ENCODE measurements around the gene ZNRF2. TPM values are rescaled to one million over a fixed set of nuclear protein-coding genes. Genes with fewer than 3 reads are reported as not detected.
"Not testable (repeated sequence)": the region's sequence is repeated elsewhere in the genome, so short reads cannot be mapped to it uniquely, and the experiment has no call there.

ZNRF2 gene
- total RNA-seq, 2 experiments from 2014 or later = 9.6 to 10.5 TPM

GRCh38 chr7:30379131-30379530 is 94.7 kb downstream of the ZNRF2 start:
- Mint-ChIP-seq H3K4me1 (ENCODE audit: low read depth) (no peaks in the 10 kb centered on the region), H3K27me3 (no peaks in the 10 kb centered on the region), H3K36me3 (no peaks in the 10 kb centered on the region), H3K27ac (no peak overlapping the region), H3K4me3 (no peak overlapping the region), H3K9me3 (peaks cover 12% of the 10 kb centered on the region)
- ChIA-PET CTCF (no interaction called here), POLR2A (no interaction called here)
- DNase-seq = no peak
- intact Hi-C loops (cut with micrococcal nuclease) = no loop called here

DNA sequence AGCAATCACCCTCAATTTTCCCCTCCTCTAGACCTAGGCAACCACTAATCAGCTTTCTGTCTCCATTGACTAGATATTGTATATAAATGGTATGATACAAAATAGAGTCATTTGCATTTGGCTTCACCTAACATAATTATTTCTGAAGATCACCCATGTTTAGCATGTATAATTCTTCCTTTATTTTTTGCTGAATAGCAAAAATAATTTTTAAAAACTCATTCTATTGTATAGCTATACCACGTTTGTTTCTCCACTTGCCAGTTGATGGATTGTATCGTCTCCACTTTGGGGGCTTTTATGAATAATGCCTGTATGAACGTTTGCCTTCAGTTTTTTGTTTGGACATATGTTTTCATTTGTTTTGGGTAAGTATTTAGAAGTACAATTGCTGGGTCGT is 95.3 kb downstream of the ZNRF2 start:
- POLR2A ChIA-PET = no interaction called here
- Mint-ChIP-seq H3K4me3 (no peak overlapping the region), H3K27me3 (no peaks in the 10 kb centered on the region), H3K9me3 (peaks cover 12% of the 10 kb centered on the region), H3K4me1 (ENCODE audit: low read depth) (no peaks in the 10 kb centered on the region), H3K36me3 (no peaks in the 10 kb centered on the region), H3K27ac (no peak overlapping the region)
- no peak for DNase-seq
- intact Hi-C loops (cut with micrococcal nuclease) = no loop called here
- CTCF ChIA-PET = no interaction called here

DNA sequence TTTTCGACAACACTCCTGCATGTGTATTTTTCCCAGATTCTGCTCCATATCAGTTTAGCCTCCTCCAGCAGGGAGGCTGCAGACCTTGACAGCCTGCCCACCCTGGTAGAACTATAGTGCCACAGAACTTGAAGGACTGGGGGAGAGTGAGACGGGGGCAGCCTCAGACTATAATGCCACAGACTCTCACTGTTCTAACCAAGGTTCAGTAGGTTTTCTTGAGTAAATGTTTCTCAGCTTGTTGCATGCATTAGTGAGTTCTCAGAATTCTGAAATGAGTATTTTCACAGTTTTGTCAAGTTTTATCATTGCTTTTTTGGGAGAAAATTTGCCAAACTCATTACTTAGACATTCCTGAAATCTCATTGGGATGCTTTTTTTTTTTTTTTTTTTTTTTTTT is 95.9 kb downstream of the ZNRF2 start:
- CTCF ChIA-PET = no interaction called here
- POLR2A ChIA-PET = no interaction called here
- intact Hi-C loops (cut with micrococcal nuclease) = no loop called here
- H3K36me3 Mint-ChIP-seq = no peaks in the 10 kb centered on the region
- no peaks in the 10 kb centered on the region for H3K27me3 Mint-ChIP-seq
- H3K4me3 Mint-ChIP-seq = no peak overlapping the region
- H3K9me3 Mint-ChIP-seq = peaks cover 12% of the 10 kb centered on the region
- H3K27ac Mint-ChIP-seq = no peak overlapping the region
- no peak for DNase-seq
- H3K4me1 Mint-ChIP-seq (ENCODE audit: low read depth) = no peaks in the 10 kb centered on the region

GRCh38 chr7:30380824-30381223 is 96.4 kb downstream of the ZNRF2 start:
- H3K4me3 Mint-ChIP-seq; POLR2A ChIA-PET; CTCF ChIA-PET; intact Hi-C loops (cut with micrococcal nuclease); H3K27ac Mint-ChIP-seq; H3K36me3 Mint-ChIP-seq; DNase-seq; H3K4me1 Mint-ChIP-seq (ENCODE audit: low read depth); H3K27me3 Mint-ChIP-seq: not testable (repeated sequence)
- H3K9me3 Mint-ChIP-seq = peaks cover 12% of the 10 kb centered on the region

GRCh38 chr7:30382607-30383006 is 98.2 kb downstream of the ZNRF2 start:
- no peak overlapping the region for H3K27ac Mint-ChIP-seq
- DNase-seq = no peak
- CTCF ChIA-PET = no interaction called here
- H3K4me1 Mint-ChIP-seq (ENCODE audit: low read depth) = no peaks in the 10 kb centered on the region
- intact Hi-C loops (cut with micrococcal nuclease) = no loop called here
- H3K27me3 Mint-ChIP-seq = no peaks in the 10 kb centered on the region
- POLR2A ChIA-PET = no interaction called here
- H3K4me3 Mint-ChIP-seq = no peak overlapping the region
- peaks cover 12% of the 10 kb centered on the region for H3K9me3 Mint-ChIP-seq
- no peaks in the 10 kb centered on the region for H3K36me3 Mint-ChIP-seq

GRCh38 chr7:30389791-30390190 is 105.4 kb downstream of the ZNRF2 start:
- no peaks in the 10 kb centered on the region for H3K27me3 Mint-ChIP-seq
- DNase-seq = no peak
- intact Hi-C loops (cut with micrococcal nuclease) = no loop called here
- no peak overlapping the region for H3K4me3 Mint-ChIP-seq
- H3K9me3 Mint-ChIP-seq = no peaks in the 10 kb centered on the region
- H3K27ac Mint-ChIP-seq = no peak overlapping the region
- ChIA-PET CTCF (no interaction called here), POLR2A (no interaction called here)
- no peaks in the 10 kb centered on the region for H3K36me3 Mint-ChIP-seq
- H3K4me1 Mint-ChIP-seq (ENCODE audit: low read depth) = no peaks in the 10 kb centered on the region

DNA sequence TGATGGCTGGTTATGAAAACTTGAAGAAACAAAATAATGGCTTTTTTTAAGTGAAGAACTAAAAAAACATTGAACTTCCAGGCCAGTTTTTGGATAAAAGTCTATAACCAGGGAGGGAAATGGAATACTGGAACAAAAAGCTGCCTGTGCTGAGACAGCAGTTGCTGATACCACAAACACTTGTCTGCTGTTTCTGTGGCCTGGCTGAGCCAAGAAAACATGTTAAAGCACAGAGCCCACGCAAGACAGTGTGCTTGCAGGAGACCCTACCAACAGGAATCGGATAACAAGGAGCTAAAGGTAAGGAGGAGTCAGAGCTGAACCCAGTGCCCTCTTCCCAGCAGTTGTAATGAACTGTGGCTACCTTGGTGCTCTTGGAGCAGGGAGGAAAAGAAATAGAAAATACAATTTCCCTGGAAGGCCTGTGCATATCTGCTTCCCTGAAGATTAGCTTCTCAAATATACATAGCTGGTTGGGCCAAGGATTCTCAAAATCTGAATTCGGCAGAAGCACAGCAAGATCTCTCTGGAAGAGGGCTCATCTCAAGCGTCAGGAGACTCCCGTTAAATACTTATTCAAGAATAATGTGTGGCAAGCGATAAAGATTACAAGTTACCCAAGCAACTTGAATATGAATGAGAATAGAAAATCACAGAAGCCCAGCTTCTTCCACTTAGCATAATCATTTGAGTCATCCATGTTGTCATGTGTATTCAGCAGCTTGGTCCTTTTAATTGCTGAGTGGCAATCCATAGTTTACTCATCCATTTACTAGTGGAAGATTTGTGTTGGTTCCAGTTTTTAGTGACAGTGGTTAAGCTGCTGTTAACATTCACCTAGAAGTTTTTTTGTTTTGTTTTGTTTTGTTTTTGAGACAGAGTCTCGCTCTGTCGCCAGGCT is 106.6 kb downstream of the ZNRF2 start:
- Mint-ChIP-seq H3K4me1 (ENCODE audit: low read depth) (no peaks in the 10 kb centered on the region), H3K27ac (no peak overlapping the region), H3K36me3 (no peaks in the 10 kb centered on the region), H3K27me3 (no peaks in the 10 kb centered on the region), H3K9me3 (no peaks in the 10 kb centered on the region), H3K4me3 (no peak overlapping the region)
- intact Hi-C loops (cut with micrococcal nuclease) = no loop called here
- no peak for DNase-seq
- POLR2A ChIA-PET = interaction anchor here (1.0 kb wide), 1 partner anchor 32 kb away, joined by 3 read pairs; no protein-coding TSS in a partner anchor
- CTCF ChIA-PET = no interaction called here

DNA sequence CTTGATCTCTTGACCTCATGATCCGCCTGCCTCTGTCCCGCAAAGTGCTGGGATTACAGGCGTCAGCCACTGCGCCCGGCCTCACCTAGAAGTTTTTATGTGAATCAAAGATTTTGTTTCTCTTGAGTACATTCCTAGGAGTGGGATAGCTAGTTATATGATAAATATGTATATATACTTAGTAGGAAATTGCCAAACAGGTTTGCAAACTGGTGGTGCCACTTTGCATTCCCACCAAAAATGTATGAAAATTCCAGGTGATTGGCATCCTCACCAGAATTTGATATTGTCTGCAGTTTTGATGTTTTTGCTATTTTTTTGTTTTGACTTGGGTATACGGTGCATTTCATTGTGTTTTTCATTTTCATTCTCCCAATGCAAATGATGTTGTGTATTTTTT is 107.4 kb downstream of the ZNRF2 start:
- H3K27me3 Mint-ChIP-seq = no peaks in the 10 kb centered on the region
- no peaks in the 10 kb centered on the region for H3K9me3 Mint-ChIP-seq
- H3K4me3 Mint-ChIP-seq = no peak overlapping the region
- POLR2A ChIA-PET = interaction anchor here (1.0 kb wide), 1 partner anchor 31 kb away, joined by 3 read pairs; no protein-coding TSS in a partner anchor
- no peak overlapping the region for H3K27ac Mint-ChIP-seq
- H3K36me3 Mint-ChIP-seq = no peaks in the 10 kb centered on the region
- CTCF ChIA-PET = no interaction called here
- no peaks in the 10 kb centered on the region for H3K4me1 Mint-ChIP-seq (ENCODE audit: low read depth)
- intact Hi-C loops (cut with micrococcal nuclease) = no loop called here
- no peak for DNase-seq

DNA sequence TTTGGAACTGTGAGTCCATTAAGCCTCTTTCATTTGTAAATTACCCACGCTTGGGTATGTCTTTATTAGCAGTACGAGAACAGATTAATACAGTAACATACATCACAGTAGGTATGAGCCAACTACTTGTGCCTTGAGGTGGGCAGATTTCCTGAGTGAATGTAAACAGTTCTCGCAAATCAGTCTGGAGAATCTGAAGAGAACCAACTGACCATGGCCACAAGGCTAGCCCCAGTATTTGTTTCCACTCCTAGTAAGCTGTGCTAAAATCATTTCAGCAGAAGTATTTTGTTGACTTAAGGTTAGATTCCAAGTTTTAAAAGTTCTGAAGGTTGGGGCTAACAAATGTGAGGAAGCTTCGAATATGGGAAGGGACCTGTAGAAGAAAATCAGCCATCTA is 111.3 kb downstream of the ZNRF2 start:
- Mint-ChIP-seq H3K9me3 (no peaks in the 10 kb centered on the region), H3K27ac (no peak overlapping the region), H3K4me3 (no peak overlapping the region), H3K27me3 (no peaks in the 10 kb centered on the region), H3K4me1 (ENCODE audit: low read depth) (no peaks in the 10 kb centered on the region), H3K36me3 (no peaks in the 10 kb centered on the region)
- ChIA-PET POLR2A (no interaction called here), CTCF (no interaction called here)
- intact Hi-C loops (cut with micrococcal nuclease) = no loop called here
- DNase-seq = no peak

DNA sequence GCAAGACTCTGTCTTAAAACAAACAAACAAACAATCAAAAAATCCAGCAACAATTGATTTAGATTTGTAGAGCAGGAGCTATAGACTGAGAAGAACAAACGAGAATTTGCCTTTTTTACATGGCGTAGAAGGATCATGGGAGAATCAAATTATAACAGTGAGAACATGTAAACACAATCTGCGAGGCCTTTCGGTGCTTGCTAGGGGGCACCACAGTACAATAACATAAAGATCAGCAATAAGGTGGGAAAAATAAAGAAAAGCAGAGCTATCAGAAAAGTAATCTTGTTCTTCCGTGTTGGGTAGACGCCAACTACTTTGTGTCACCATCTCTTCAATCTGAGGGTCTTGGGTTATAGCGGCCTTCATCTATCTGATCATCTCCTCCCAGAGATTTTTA is 112.0 kb downstream of the ZNRF2 start:
- H3K4me1 Mint-ChIP-seq (ENCODE audit: low read depth) = no peaks in the 10 kb centered on the region
- H3K36me3 Mint-ChIP-seq = no peaks in the 10 kb centered on the region
- intact Hi-C loops (cut with micrococcal nuclease) = no loop called here
- no peaks in the 10 kb centered on the region for H3K9me3 Mint-ChIP-seq
- no peak for DNase-seq
- CTCF ChIA-PET = no interaction called here
- H3K27me3 Mint-ChIP-seq = no peaks in the 10 kb centered on the region
- no peak overlapping the region for H3K4me3 Mint-ChIP-seq
- POLR2A ChIA-PET = no interaction called here
- no peak overlapping the region for H3K27ac Mint-ChIP-seq

GRCh38 chr7:30403477-30403876 is 119.1 kb downstream of the ZNRF2 start:
- Mint-ChIP-seq H3K36me3 (peaks cover 4% of the 10 kb centered on the region), H3K4me1 (ENCODE audit: low read depth) (peaks cover 5% of the 10 kb centered on the region), H3K27me3 (no peaks in the 10 kb centered on the region), H3K27ac (no peak overlapping the region), H3K9me3 (no peaks in the 10 kb centered on the region), H3K4me3 (no peak overlapping the region)
- intact Hi-C loops (cut with micrococcal nuclease) = no loop called here
- no peak for DNase-seq
- ChIA-PET CTCF (no interaction called here), POLR2A (no interaction called here)

DNA sequence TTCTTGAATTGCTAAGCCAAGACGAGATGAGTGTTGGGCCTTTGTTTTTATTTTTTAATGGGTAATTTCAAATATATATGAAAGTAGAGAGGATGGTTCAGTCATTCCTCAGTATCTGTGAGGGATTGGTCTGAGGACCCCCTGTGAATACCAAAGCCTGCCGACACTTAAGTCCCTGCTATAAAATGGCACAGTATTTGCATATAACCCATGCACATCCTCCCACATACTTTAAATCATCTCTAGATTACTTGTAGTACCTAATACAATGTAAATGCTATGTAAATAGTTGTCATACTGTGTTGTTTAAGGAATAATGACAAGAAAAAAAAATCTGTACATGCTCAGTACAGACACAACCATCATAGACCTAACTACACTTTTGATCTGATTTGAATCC is 120.8 kb downstream of the ZNRF2 start:
- H3K36me3 Mint-ChIP-seq = peaks cover 4% of the 10 kb centered on the region
- H3K27ac Mint-ChIP-seq = no peak overlapping the region
- CTCF ChIA-PET = no interaction called here
- H3K4me3 Mint-ChIP-seq = no peak overlapping the region
- DNase-seq = no peak
- H3K27me3 Mint-ChIP-seq = no peaks in the 10 kb centered on the region
- H3K4me1 Mint-ChIP-seq (ENCODE audit: low read depth) = peaks cover 5% of the 10 kb centered on the region
- H3K9me3 Mint-ChIP-seq = no peaks in the 10 kb centered on the region
- intact Hi-C loops (cut with micrococcal nuclease) = no loop called here
- POLR2A ChIA-PET = no interaction called here

DNA sequence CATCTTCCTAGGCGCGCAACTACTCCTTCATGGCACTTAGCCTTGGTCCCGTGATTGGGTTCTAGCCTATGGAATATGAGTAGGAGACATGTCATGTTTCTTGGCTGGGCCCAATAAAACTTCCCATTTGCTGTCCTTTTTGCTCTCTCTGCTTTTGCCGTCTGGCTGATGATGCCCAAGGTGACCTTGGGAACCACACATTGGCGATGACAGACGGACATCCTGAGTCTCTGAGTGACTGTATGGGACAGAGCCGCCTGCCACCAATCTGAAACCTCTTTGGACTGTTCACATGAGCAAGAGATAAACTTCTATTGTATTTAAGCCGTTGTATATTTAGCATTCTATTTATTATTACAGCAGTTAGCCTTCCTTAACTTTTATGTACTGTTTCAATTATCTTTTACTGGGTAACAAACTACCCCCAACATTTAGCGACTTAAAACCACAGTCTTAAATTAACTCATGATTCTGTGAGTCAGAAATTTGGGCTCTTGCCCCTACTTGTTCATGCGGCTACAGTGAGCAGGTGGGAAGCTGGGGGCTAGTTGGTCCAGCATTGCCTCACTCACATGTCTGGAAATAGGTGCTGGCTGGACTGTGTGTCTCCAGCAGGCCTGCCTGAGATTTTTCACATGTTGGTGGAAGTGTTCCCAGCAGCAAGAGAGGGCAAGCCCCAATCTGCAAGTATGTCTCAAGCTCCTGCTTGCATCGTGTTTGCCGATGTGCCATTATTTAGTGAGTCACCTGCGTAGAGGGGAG is 122.4 kb downstream of the ZNRF2 start:
- DNase-seq = no peak
- peaks cover under 1% of the 10 kb centered on the region for H3K4me1 Mint-ChIP-seq (ENCODE audit: low read depth)
- no peaks in the 10 kb centered on the region for H3K9me3 Mint-ChIP-seq
- H3K4me3 Mint-ChIP-seq = no peak overlapping the region
- POLR2A ChIA-PET = no interaction called here
- CTCF ChIA-PET = interaction anchor here (1.2 to 1.4 kb wide), 2 partner anchors 131 to 135 kb away, joined by 3 to 7 read pairs; no protein-coding TSS in a partner anchor
- H3K27ac Mint-ChIP-seq = no peak overlapping the region
- intact Hi-C loops (cut with micrococcal nuclease) = no loop called here
- peaks cover 4% of the 10 kb centered on the region for H3K36me3 Mint-ChIP-seq
- no peaks in the 10 kb centered on the region for H3K27me3 Mint-ChIP-seq

Data from activated CD4-positive, alpha-beta memory T cell treated with anti-CD3 and anti-CD28 coated beads for 36 hours (primary cell).